Adipocyte (in vitro differentiated cells): ENCODE results near the gene FRZB.

Source experiments
- DNase-seq: peaks from one replicate; pipeline ENCODE4 v3.0.0-alpha.2; 2015; ENCODE audit warnings: low read depth
- H3K27me3 ChIP-seq: replicated peaks from 2 replicates; pipeline ENCODE4 v1.7.0; 2013; ENCODE audit warnings: mild to moderate bottlenecking, low read length, moderate library complexity; ENCODE audit not compliant: control insufficient read depth, insufficient read depth
- H3K36me3 ChIP-seq: 2 replicates; pipeline ENCODE4 v1.7.0; 2013; ENCODE audit warnings: low read length, mild to moderate bottlenecking, moderate library complexity; ENCODE audit not compliant: control insufficient read depth, insufficient read depth, severe bottlenecking
- H3K4me1 ChIP-seq: 2 replicates; pipeline ENCODE4 v1.7.0; 2013; ENCODE audit warnings: mild to moderate bottlenecking, low read length, moderate library complexity; ENCODE audit not compliant: control insufficient read depth, insufficient read depth
- H3K4me3 ChIP-seq: 2 replicates; pipeline ENCODE4 v1.7.0; 2013; ENCODE audit warnings: mild to moderate bottlenecking, low read length, moderate library complexity
- H3K9ac ChIP-seq: 2 replicates; pipeline ENCODE4 v1.7.0; 2013; ENCODE audit warnings: mild to moderate bottlenecking, low read length, moderate library complexity
- H3K9me3 ChIP-seq: 2 replicates; pipeline ENCODE4 v1.7.0; 2013; ENCODE audit warnings: mild to moderate bottlenecking, low read length, moderate library complexity; ENCODE audit not compliant: control insufficient read depth

The FRZB gene

DNA sequence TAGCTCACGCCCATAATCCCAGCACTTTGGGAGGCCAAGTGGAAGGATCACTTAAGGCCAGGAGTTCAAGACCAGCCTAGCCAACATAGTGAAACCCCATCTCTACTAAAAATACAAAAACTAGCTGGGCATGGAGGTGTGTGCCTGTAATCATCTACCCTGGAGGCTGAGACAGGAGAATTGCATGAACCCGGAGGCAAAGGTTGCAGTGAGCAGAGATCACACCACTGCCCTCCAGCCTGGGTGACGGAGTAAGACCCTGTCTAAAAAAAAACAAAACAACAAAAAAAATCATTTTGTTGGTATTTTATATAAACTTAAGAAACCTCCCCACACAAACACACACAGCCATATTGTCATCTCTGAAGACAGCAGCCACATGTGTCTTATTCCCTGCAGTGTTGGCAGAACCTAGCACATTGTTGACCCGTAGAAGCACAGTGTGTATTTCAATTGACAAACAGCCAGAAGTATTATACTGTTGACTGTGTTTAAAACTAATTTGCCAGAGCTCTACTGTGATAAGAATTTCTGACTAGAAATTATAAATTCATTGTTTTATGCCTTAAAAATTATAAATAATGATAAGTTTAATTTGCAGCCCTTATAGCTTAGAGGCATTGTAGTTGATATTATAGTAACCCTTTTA, 82.3 kb downstream of the FRZB start:
- Histone ChIP-seq H3K4me3 (no peak overlapping the region), H3K4me1 (no peaks in the 10 kb centered on the region), H3K9ac (no peak overlapping the region), H3K36me3 (peaks cover 1% of the 10 kb centered on the region), H3K9me3 (no peaks in the 10 kb centered on the region), H3K27me3 (no peaks in the 10 kb centered on the region)
- DNase-seq: no peak
